Natural killer cell (primary cell): Measurements from ENCODE around the gene TEKTIP1. TPM values are rescaled to one million over a fixed set of nuclear protein-coding genes. Genes with fewer than 3 reads are reported as not detected.
"Not testable (repeated sequence)": the region's sequence is repeated elsewhere in the genome, so short reads cannot be mapped to it uniquely, and the experiment has no call there.

Experiments
- ATAC-seq, 3 donors: fragments of 150-1000 bp in 2 of 3; fragments of 200-7000 bp in 1 of 3; cut with Tn5 transposase; 1 replicate in 1 of 3; 2 replicates in 2 of 3; pipeline ENCODE4 v1.10.0; 2021; ENCODE audit warnings: mild to moderate bottlenecking in 2 of 3, moderate library complexity in 2 of 3
- DNase-seq, 2 donors: peaks; one replicate each; pipeline versions ENCODE4 v3.0.0 to v3.0.0-alpha.2; 2013 to 2021; ENCODE audit warnings: mixed read lengths in 1 of 2
- H3K27ac ChIP-seq: one replicate; pipeline ENCODE4 v1.5.1; 2013; ENCODE audit warnings: mild to moderate bottlenecking, low read length
- H3K27me3 ChIP-seq: one replicate; pipeline ENCODE4 v1.6.1; 2013; ENCODE audit warnings: low read length; ENCODE audit not compliant: control insufficient read depth, insufficient read depth
- H3K36me3 ChIP-seq: one replicate; pipeline ENCODE4 v1.6.1; 2013; ENCODE audit warnings: low read length; ENCODE audit not compliant: control insufficient read depth, insufficient read depth
- H3K4me1 ChIP-seq: one replicate; pipeline ENCODE4 v1.6.1; 2013; ENCODE audit warnings: low read length; ENCODE audit not compliant: control insufficient read depth, insufficient read depth
- H3K4me3 ChIP-seq: one replicate; pipeline ENCODE4 v1.5.1; 2013; ENCODE audit warnings: low read length
- H3K9me3 ChIP-seq: one replicate; pipeline ENCODE4 v1.6.1; 2013; ENCODE audit warnings: low read length; ENCODE audit not compliant: control insufficient read depth, insufficient read depth
- H3K27ac Mint-ChIP-seq, 2 donors: one replicate each; pipeline ENCODE4 v1.8.0; 2022; ENCODE audit warnings: mild to moderate bottlenecking in 2 of 2, mixed read lengths in 2 of 2, moderate library complexity in 1 of 2
- H3K27me3 Mint-ChIP-seq, 2 donors: one replicate each; pipeline ENCODE4 v1.8.0; 2022; ENCODE audit warnings: low read depth in 2 of 2, mixed read lengths in 2 of 2
- H3K36me3 Mint-ChIP-seq: one replicate; pipeline ENCODE4 v1.8.0; 2022; ENCODE audit warnings: mixed read lengths
- H3K4me1 Mint-ChIP-seq, 2 donors: one replicate each; pipeline ENCODE4 v1.8.0; 2022; ENCODE audit warnings: mixed read lengths in 2 of 2
- H3K4me3 Mint-ChIP-seq: one replicate; pipeline ENCODE4 v1.8.0; 2022; ENCODE audit warnings: mild to moderate bottlenecking, moderate library complexity, mixed read lengths
- H3K9me3 Mint-ChIP-seq, 2 donors: one replicate each; pipeline ENCODE4 v1.8.0; 2022; ENCODE audit warnings: mixed read lengths in 2 of 2
- WGBS: methylation state at CpG from one replicate; pipeline ENCODE4 v1.1.7; 2013; ENCODE audit warnings: missing lambda C conversion rate; ENCODE audit not compliant: insufficient coverage; 5-methylcytosine and 5-hydroxymethylcytosine counted together
- intact Hi-C: fragments of 100-400 bp; cut with micrococcal nuclease; formaldehyde crosslinking; loops from one replicate; pipeline ENCODE4 v1.14.2; 2022
- total RNA-seq, 4 donors: library from RNA; stranded (reverse); fragments of 120-200 nt in 1 of 4; gene quantifications; one replicate each; pipeline versions ENCODE4 v1.2.3 to v1.2.4, GENCODE V29; 2013 to 2022
- TF ChIP-seq, protein P1 (sequence below): fragments of 200-600 bp; IDR thresholded peaks from one replicate; pipeline ENCODE4 v1.8.0; 2022; ENCODE audit warnings: antibody characterized with exemption

Gene TEKTIP1
- total RNA-seq, 3 donors from 2014 or later (not counting 1 experiment from before 2014, with no cell fraction given), result 5.9 to 11.6 (median 6.4) TPM

DNA sequence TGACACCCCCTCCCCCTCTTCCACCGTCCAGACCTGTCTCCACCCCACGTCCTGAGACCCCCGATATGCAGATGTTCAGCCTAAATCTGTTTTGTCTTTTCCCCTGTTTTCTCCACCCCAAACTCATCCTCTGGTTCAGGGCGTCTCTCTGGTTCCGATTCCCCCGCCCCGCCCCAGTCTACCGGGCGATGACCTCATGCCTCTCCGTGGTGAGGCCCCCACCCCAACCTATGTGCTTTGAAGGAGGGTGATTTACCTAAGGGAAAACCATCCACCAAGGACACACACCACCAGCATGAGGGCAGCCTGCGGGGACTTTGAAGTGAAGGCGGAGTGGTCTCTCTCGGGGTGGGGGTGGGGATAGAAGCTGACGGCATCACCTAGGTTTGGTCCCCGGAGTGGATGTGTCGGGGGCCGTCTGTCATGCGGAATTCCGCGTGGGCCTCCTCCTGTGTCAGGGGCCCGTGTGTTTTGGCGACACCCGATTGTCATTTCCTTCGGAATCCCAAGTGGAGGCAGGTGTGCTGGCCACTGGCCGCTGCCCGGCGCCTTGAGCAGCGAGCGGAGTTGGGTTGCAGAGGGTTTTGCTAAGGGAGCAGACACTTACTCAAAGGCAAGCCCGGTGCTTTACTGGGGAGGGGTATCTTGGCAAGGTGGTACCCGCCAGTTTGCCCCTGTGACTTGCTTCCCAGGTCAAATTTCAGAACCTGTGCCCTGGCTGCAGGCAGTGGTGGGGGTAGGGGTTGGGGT lies 31.4 kb upstream of the TEKTIP1 start:
- Mint-ChIP-seq H3K4me3 (peak overlapping the region; percentile 94), H3K9me3 (no peaks in the 10 kb centered on the region), H3K27me3 (no peaks in the 10 kb centered on the region), H3K27ac (peak overlapping the region; percentile 84 to 98), H3K4me1 (peaks cover 39 to 54% of the 10 kb centered on the region in 2 donors), H3K36me3 (no peaks in the 10 kb centered on the region)
- H3K4me1 ChIP-seq, result peaks cover 56% of the 10 kb centered on the region
- ATAC-seq (no peak), DNase-seq (peak in 1 of 2 donors; percentile 61)
- H3K27me3 ChIP-seq, result no peaks in the 10 kb centered on the region
- TF ChIP-seq, protein P1, sequence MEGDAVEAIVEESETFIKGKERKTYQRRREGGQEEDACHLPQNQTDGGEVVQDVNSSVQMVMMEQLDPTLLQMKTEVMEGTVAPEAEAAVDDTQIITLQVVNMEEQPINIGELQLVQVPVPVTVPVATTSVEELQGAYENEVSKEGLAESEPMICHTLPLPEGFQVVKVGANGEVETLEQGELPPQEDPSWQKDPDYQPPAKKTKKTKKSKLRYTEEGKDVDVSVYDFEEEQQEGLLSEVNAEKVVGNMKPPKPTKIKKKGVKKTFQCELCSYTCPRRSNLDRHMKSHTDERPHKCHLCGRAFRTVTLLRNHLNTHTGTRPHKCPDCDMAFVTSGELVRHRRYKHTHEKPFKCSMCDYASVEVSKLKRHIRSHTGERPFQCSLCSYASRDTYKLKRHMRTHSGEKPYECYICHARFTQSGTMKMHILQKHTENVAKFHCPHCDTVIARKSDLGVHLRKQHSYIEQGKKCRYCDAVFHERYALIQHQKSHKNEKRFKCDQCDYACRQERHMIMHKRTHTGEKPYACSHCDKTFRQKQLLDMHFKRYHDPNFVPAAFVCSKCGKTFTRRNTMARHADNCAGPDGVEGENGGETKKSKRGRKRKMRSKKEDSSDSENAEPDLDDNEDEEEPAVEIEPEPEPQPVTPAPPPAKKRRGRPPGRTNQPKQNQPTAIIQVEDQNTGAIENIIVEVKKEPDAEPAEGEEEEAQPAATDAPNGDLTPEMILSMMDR, result no peak
- intact Hi-C loops, result loop anchor here (2.0 kb wide), 1 partner anchor 65 kb away; the partner anchor contains the start of gene HMG20B
- no peak overlapping the region for H3K27ac ChIP-seq
- H3K36me3 ChIP-seq, result peaks cover 11% of the 10 kb centered on the region
- H3K9me3 ChIP-seq, result no peaks in the 10 kb centered on the region
- H3K4me3 ChIP-seq, result peak overlapping the region; percentile 84
- 71% methylated on average over 28 of the region's 31 CpGs for WGBS

DNA sequence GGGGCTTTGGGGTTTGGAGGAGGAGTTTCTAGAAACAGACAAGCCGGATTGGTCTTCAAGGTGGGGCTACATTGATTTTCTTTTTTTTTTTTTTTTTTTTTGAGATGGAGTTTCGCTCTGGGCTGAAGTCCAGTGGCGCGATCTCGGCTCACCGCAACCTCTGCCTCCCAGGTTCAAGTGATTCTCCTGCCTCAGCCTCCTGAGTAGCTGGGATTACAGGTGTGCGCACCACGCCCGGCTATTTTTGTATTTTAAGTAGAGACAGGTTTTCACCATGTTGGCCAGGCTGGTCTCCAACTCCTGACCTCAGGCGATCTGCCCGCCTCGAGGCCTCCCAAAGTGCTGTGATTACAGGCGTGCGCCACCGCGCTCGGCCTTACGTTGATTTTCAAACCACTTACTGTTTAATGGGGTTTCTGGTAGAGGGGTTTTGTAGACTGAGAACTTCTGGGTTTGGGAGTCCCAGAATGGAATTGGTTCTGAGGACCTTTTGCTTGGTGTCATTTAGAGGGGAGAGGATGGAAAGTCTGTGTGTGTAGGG lies 30.8 kb upstream of the TEKTIP1 start:
- Histone ChIP-seq H3K36me3 (peaks cover 11% of the 10 kb centered on the region), H3K4me1 (peaks cover 56% of the 10 kb centered on the region), H3K27ac (peak overlapping the region; percentile 11)
- H3K36me3 Mint-ChIP-seq, H3K27me3 Mint-ChIP-seq, intact Hi-C loops, H3K9me3 Mint-ChIP-seq, H3K9me3 ChIP-seq, ATAC-seq, H3K4me3 ChIP-seq, DNase-seq, H3K27me3 ChIP-seq: not testable (repeated sequence)
- H3K4me3 Mint-ChIP-seq, result peak overlapping the region; percentile 62
- 98% methylated on average over 18 of the region's 18 CpGs for WGBS
- H3K27ac Mint-ChIP-seq, result peak overlapping the region; percentile 83 to 87
- peaks cover 39 to 54% of the 10 kb centered on the region in 2 donors for H3K4me1 Mint-ChIP-seq

DNA sequence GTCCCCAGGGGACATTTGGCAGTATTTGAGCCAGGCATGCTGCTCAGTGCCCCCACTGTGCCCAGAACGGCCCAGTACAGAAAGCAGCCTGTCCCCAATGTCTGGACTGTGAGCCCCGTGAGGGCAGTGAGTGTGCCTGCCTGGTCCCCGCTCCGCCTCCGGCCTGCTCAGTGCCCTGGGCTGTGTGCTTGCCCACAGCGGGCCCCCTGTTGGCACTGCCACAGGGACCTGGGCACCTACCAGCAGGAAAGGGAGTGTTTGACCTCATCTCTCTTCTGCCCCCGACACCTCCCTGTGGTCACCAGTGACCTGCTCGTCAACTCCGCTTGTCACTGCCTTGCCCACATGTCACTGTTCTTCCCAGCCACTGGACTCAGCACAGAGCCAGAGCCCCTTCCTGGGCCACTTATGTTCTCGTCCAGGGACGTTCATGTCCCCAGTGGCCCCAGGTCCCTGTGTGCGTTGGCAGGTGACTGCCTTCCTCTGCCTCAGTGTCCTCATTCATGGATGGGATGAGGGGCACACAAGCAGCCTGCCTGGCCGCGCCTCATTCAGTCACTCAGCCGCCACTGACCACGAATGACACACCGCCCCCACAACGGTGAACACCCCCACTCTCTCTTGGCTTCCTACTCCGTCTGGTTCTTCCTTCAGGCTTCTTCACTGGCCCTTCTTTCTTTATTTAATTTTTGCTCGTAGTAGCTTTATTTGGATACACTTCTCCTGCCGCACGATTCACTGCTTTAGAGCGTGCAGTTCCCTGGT lies 30.0 kb upstream of the TEKTIP1 start:
- no peaks in the 10 kb centered on the region for H3K9me3 Mint-ChIP-seq
- Histone ChIP-seq H3K4me3 (no peak overlapping the region), H3K9me3 (no peaks in the 10 kb centered on the region), H3K27ac (peak overlapping the region; percentile 20), H3K36me3 (peaks cover 11% of the 10 kb centered on the region), H3K27me3 (no peaks in the 10 kb centered on the region), H3K4me1 (peaks cover 56% of the 10 kb centered on the region)
- intact Hi-C loops, result no loop called here
- TF ChIP-seq, protein P1, result no peak
- H3K4me3 Mint-ChIP-seq, result peak overlapping the region; percentile 79
- H3K4me1 Mint-ChIP-seq, result peaks cover 39 to 54% of the 10 kb centered on the region in 2 donors
- 63% methylated on average over 23 of the region's 23 CpGs for WGBS
- H3K27me3 Mint-ChIP-seq, result no peaks in the 10 kb centered on the region
- no peak for ATAC-seq
- H3K36me3 Mint-ChIP-seq, result no peaks in the 10 kb centered on the region
- H3K27ac Mint-ChIP-seq, result peak overlapping the region; percentile 83 to 87
- DNase-seq, result no peak

DNA sequence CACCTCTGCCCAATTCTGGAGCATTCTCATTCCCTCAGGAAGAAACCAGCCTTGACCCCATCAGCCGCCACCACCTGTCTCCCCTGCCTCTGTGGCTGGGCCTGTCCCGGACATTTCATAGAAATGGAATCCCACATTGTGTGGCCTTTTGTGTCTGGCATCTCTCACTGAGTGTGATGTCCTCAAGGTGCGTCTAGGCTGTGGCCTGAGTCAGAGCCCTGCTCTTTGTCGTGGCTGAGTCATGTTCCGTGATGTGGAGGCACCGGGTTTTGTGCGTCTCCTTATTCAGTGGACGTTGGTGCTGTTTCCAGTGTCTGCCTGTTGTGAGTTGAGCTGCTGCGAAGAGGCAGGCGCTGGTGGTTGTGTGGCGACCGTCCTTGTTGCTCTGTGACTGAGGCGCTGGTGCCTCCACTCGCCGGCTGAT lies 29.4 kb upstream of the TEKTIP1 start:
- Histone ChIP-seq H3K9me3 (no peaks in the 10 kb centered on the region), H3K27ac (no peak overlapping the region), H3K4me1 (peaks cover 56% of the 10 kb centered on the region), H3K4me3 (no peak overlapping the region), H3K36me3 (peaks cover 11% of the 10 kb centered on the region), H3K27me3 (no peaks in the 10 kb centered on the region)
- Mint-ChIP-seq H3K4me3 (peak overlapping the region; percentile 79), H3K27me3 (no peaks in the 10 kb centered on the region), H3K4me1 (peaks cover 39 to 54% of the 10 kb centered on the region in 2 donors), H3K36me3 (no peaks in the 10 kb centered on the region), H3K9me3 (no peaks in the 10 kb centered on the region), H3K27ac (peak overlapping the region; percentile 83 to 87)
- ATAC-seq (no peak), DNase-seq (no peak)
- TF ChIP-seq, protein P1, result no peak
- 67% methylated on average over 15 of the region's 15 CpGs for WGBS
- intact Hi-C loops, result no loop called here
